WERI-Rb-1 (cell line): ENCODE data around the gene VEGFA.

Experiments used
- DNase-seq: peaks from one replicate; pipeline ENCODE4 v3.0.0-alpha.2; 2020
- H3K27ac ChIP-seq: fragments of 250-450 bp; sonication (Bioruptor Pico); 2 replicates; pipeline ENCODE4 v1.5.1; 2020; ENCODE audit warnings: mild to moderate bottlenecking, moderate library complexity
- H3K27me3 ChIP-seq: fragments of 250-450 bp; sonication (Bioruptor Pico); 2 replicates; pipeline ENCODE4 v1.5.1; 2021; ENCODE audit warnings: mild to moderate bottlenecking, low read depth, moderate library complexity; ENCODE audit not compliant: insufficient read depth, severe bottlenecking
- H3K36me3 ChIP-seq: fragments of 250-450 bp; sonication (Bioruptor Pico); 2 replicates; pipeline ENCODE4 v1.5.1; 2020; ENCODE audit warnings: mild to moderate bottlenecking, moderate library complexity
- H3K4me3 ChIP-seq: 2 replicates; pipeline ENCODE4 v1.5.1; 2011; ENCODE audit warnings: low read depth, mild to moderate bottlenecking, control low read depth, low read length
- H3K9me3 ChIP-seq: fragments of 250-450 bp; sonication (Bioruptor Pico); 2 replicates; pipeline ENCODE4 v1.5.1; 2021; ENCODE audit warnings: mild to moderate bottlenecking, moderate library complexity; ENCODE audit not compliant: severe bottlenecking
- CTCF ChIP-seq: IDR thresholded peaks from 2 replicates; pipeline ENCODE4 v1.5.1; 2011; ENCODE audit warnings: low read depth, mild to moderate bottlenecking, control low read depth, inconsistent platforms, low read length

VEGFA gene

GRCh38 chr6:43743682-43744381, 26.2 kb upstream of the VEGFA start:
- H3K27me3 ChIP-seq: no peaks in the 10 kb centered on the region
- TF ChIP-seq CTCF: no peak
- no peaks in the 10 kb centered on the region for H3K36me3 ChIP-seq
- peak; percentile 4 for DNase-seq
- H3K9me3 ChIP-seq: no peaks in the 10 kb centered on the region
- H3K4me3 ChIP-seq: no peak overlapping the region
- H3K27ac ChIP-seq: no peak overlapping the region

- TF ChIP-seq CTCF: no peak
Observed at GRCh38 chr6:43744491-43744890, 25.5 kb upstream of the VEGFA start.

GRCh38 chr6:43744931-43745727, 24.9 kb upstream of the VEGFA start:
- H3K4me3 ChIP-seq: no peak overlapping the region
- no peak overlapping the region for H3K27ac ChIP-seq
- no peaks in the 10 kb centered on the region for H3K36me3 ChIP-seq
- DNase-seq: peak; percentile 6
- TF ChIP-seq CTCF: no peak
- no peaks in the 10 kb centered on the region for H3K27me3 ChIP-seq
- H3K9me3 ChIP-seq: no peaks in the 10 kb centered on the region

More at GRCh38 chr6:43744491-43744890, 25.5 kb upstream of the VEGFA start:
- no peak overlapping the region for H3K27ac ChIP-seq
- no peak overlapping the region for H3K4me3 ChIP-seq
- no peaks in the 10 kb centered on the region for H3K27me3 ChIP-seq
- no peaks in the 10 kb centered on the region for H3K9me3 ChIP-seq
- H3K36me3 ChIP-seq: no peaks in the 10 kb centered on the region
- DNase-seq: peak; percentile 6

- no peak for TF ChIP-seq CTCF
Observed at GRCh38 chr6:43746071-43746470, 23.9 kb upstream of the VEGFA start.

GRCh38 chr6:43746613-43747102, 23.4 kb upstream of the VEGFA start:
- Histone ChIP-seq H3K27me3 (no peaks in the 10 kb centered on the region), H3K9me3 (no peaks in the 10 kb centered on the region), H3K27ac (no peak overlapping the region), H3K36me3 (no peaks in the 10 kb centered on the region), H3K4me3 (no peak overlapping the region)
- DNase-seq: peak; percentile 10
- no peak for TF ChIP-seq CTCF

More at GRCh38 chr6:43746071-43746470, 23.9 kb upstream of the VEGFA start:
- Histone ChIP-seq H3K36me3 (no peaks in the 10 kb centered on the region), H3K27me3 (no peaks in the 10 kb centered on the region), H3K27ac (no peak overlapping the region), H3K9me3 (no peaks in the 10 kb centered on the region), H3K4me3 (no peak overlapping the region)
- DNase-seq: peak; percentile 6
